WTC11 (cell line): ENCODE measurements around the gene ROBO2.

Source experiments
- CTCF ChIP-seq: fragments of 200-600 bp; IDR thresholded peaks from 2 replicates; pipeline ENCODE4 v1.8.0; 2022; ENCODE audit warnings: antibody characterized with exemption
- ETV6 ChIP-seq: sonication (generic); formaldehyde crosslinking; IDR thresholded peaks from 2 replicates; pipeline ENCODE4 v1.8.1; 2022; ENCODE audit warnings: mild to moderate bottlenecking, missing genetic modification reagents
- FOXK1 ChIP-seq: sonication (generic); formaldehyde crosslinking; IDR thresholded peaks from 2 replicates; pipeline ENCODE4 v1.8.0; 2022; ENCODE audit warnings: mild to moderate bottlenecking, moderate library complexity, missing genetic modification reagents
- KAT7 ChIP-seq: sonication (generic); formaldehyde crosslinking; IDR thresholded peaks from 2 replicates; pipeline ENCODE4 v1.8.1; 2023; ENCODE audit warnings: missing genetic modification reagents, mild to moderate bottlenecking, borderline replicate concordance
- TCF7 ChIP-seq: sonication (generic); formaldehyde crosslinking; IDR thresholded peaks from 2 replicates; pipeline ENCODE4 v1.8.0; 2022; ENCODE audit warnings: mild to moderate bottlenecking, low read depth, missing genetic modification reagents, moderate library complexity
- ZNF138 ChIP-seq: sonication (generic); formaldehyde crosslinking; conservative IDR thresholded peaks from 2 replicates; pipeline ENCODE4 v1.8.1; 2022; ENCODE audit warnings: mild to moderate bottlenecking, moderate library complexity, missing genetic modification reagents
- TF ChIP-seq, protein P1 (sequence below): sonication (generic); formaldehyde crosslinking; IDR thresholded peaks from 2 replicates; pipeline ENCODE4 v1.8.1; 2022; ENCODE audit warnings: mild to moderate bottlenecking, moderate library complexity, missing genetic modification reagents
- TF ChIP-seq, protein P2 (sequence below): sonication (generic); formaldehyde crosslinking; IDR thresholded peaks from 2 replicates; pipeline ENCODE4 v1.8.1; 2023; ENCODE audit warnings: mild to moderate bottlenecking, missing genetic modification reagents, moderate library complexity
- TF ChIP-seq, protein P3 (sequence below): sonication (generic); formaldehyde crosslinking; IDR thresholded peaks from 2 replicates; pipeline ENCODE4 v1.8.1; 2022; ENCODE audit warnings: low read depth, missing genetic modification reagents, borderline replicate concordance
- TF ChIP-seq, protein P4 (sequence below): sonication (generic); formaldehyde crosslinking; IDR thresholded peaks from 2 replicates; pipeline ENCODE4 v1.8.0; 2022; ENCODE audit warnings: mild to moderate bottlenecking, missing genetic modification reagents

- TF ChIP-seq KAT7 (CRISPR knock-in tag), result no peak
- TF ChIP-seq, protein P1, sequence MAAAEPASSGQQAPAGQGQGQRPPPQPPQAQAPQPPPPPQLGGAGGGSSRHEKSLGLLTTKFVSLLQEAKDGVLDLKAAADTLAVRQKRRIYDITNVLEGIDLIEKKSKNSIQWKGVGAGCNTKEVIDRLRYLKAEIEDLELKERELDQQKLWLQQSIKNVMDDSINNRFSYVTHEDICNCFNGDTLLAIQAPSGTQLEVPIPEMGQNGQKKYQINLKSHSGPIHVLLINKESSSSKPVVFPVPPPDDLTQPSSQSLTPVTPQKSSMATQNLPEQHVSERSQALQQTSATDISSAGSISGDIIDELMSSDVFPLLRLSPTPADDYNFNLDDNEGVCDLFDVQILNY (CRISPR knock-in tag), result no peak
- no peak for TF ChIP-seq CTCF
- no peak for TF ChIP-seq TCF7 (CRISPR knock-in tag)
- no peak for TF ChIP-seq ETV6 (CRISPR knock-in tag)
- TF ChIP-seq, protein P2, sequence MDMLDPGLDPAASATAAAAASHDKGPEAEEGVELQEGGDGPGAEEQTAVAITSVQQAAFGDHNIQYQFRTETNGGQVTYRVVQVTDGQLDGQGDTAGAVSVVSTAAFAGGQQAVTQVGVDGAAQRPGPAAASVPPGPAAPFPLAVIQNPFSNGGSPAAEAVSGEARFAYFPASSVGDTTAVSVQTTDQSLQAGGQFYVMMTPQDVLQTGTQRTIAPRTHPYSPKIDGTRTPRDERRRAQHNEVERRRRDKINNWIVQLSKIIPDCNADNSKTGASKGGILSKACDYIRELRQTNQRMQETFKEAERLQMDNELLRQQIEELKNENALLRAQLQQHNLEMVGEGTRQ, result no peak
- no peak for TF ChIP-seq ZNF138
- no peak for TF ChIP-seq FOXK1 (CRISPR knock-in tag)
- TF ChIP-seq, protein P3, sequence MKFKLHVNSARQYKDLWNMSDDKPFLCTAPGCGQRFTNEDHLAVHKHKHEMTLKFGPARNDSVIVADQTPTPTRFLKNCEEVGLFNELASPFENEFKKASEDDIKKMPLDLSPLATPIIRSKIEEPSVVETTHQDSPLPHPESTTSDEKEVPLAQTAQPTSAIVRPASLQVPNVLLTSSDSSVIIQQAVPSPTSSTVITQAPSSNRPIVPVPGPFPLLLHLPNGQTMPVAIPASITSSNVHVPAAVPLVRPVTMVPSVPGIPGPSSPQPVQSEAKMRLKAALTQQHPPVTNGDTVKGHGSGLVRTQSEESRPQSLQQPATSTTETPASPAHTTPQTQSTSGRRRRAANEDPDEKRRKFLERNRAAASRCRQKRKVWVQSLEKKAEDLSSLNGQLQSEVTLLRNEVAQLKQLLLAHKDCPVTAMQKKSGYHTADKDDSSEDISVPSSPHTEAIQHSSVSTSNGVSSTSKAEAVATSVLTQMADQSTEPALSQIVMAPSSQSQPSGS (CRISPR knock-in tag), result no peak
- TF ChIP-seq, protein P4, sequence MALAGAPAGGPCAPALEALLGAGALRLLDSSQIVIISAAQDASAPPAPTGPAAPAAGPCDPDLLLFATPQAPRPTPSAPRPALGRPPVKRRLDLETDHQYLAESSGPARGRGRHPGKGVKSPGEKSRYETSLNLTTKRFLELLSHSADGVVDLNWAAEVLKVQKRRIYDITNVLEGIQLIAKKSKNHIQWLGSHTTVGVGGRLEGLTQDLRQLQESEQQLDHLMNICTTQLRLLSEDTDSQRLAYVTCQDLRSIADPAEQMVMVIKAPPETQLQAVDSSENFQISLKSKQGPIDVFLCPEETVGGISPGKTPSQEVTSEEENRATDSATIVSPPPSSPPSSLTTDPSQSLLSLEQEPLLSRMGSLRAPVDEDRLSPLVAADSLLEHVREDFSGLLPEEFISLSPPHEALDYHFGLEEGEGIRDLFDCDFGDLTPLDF (CRISPR knock-in tag), result no peak
Measured at GRCh38 chr3:77244981-77245380, 205.1 kb downstream of the ROBO2 start.
